ENCODE measurements around the gene ZNF48. TPM values are rescaled to one million over a fixed set of nuclear protein-coding genes. Genes with fewer than 3 reads are reported as not detected.

ZNF48 gene
- total and polyA plus RNA-seq, 2 donors: 6.7 to 10.2 TPM

DNA sequence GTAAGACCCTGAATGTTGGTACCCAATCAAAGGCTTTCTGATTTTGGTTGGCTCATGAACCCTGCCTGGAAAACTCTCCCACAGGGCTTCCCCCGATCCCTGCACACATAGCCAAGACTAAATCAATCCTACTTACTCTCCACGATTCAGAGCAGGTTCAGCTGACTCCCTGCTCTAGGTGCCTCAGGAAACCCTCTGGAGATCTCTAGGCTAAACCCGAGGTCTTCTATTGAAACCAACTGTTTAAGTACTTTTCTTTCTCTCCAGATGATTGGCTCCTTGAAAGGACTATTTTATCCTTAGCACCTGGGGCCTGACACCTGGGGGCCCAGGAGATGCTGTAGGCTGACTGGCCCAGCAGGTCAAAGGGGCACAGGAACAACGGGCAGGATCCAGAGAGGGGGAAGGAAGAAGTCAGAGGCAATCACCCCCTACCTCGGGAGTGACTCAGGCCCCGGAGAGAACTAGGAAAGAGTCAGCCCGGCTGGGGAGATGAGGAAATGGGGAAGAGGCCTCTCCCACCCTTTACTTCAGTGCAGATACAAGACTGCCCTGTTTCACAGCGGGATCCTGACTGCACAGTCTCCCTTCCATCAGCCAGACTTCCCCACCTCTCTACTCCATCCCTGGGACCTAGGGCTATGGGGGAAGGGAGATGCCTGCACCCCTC is 27.0 kb upstream of the ZNF48 start:
- H3K27ac ChIP-seq (ENCODE audit: low read depth): no peak overlapping the region
- no peaks in the 10 kb centered on the region for H3K4me1 ChIP-seq (ENCODE audit: insufficient read depth)
- H3K36me3 ChIP-seq (ENCODE audit: insufficient read depth): no peaks in the 10 kb centered on the region
- WGBS: 3% methylated on average over 8 of the region's 8 CpGs
- DNase-seq (ENCODE audit: extremely low spot score): no peak
- peak overlapping the region; percentile 94 for H3K4me3 ChIP-seq (ENCODE audit: low read depth, low read length)

- WGBS: 6% methylated on average over 4 of the region's 4 CpGs
- peak overlapping the region; percentile 94 for H3K4me3 ChIP-seq (ENCODE audit: low read depth, low read length)
- no peaks in the 10 kb centered on the region for H3K4me1 ChIP-seq (ENCODE audit: insufficient read depth)
- no peaks in the 10 kb centered on the region for H3K36me3 ChIP-seq (ENCODE audit: insufficient read depth)
- DNase-seq (ENCODE audit: extremely low spot score): no peak
- no peak overlapping the region for H3K27ac ChIP-seq (ENCODE audit: low read depth)
These were observed 26.5 kb upstream of the ZNF48 start for GRCh38 chr16:30368792-30369090.

DNA sequence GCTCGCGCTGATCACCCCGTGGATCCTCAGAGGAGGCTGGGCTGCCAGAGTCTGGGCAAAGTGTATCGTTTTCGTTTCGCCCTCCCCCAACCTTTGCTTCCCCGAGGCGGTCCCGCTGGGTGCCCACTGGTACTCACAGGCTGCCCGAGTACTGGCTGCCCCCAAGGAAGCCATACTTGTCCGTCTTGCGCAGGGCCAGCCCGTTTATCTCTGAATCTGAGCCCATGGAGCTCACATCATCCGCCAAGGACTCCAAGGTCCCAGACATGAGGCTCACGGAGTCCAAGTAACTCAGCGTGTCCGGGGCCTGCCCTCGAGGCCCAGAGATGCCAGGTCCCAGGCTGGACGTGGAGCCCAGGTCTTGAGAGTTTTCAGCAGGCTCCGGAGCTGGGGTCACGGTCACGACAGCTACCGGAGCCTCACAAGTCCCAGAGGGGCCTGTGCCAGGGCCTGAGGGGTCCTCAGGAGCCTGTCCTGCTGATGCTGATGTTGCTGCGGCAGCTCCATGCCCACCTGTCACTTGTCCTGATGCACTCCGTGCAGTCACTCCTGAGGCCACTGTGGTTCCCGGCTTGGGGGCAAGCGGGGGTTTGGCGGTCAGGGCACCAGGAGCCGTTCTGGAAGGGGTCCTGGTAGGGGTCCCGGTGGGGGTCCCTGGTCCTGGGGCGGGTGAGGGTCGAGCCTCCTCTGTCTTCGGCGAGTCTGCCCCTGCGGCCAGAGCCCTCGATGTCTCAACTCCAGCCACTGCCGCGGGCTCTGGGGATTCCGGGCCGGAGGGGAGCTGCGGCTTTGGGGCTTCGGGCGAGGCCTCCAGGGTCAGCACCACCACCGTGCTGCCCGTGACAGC is 25.9 kb upstream of the ZNF48 start:
- no peak overlapping the region for H3K27ac ChIP-seq (ENCODE audit: low read depth)
- H3K4me3 ChIP-seq (ENCODE audit: low read depth, low read length): peak overlapping the region; percentile 94
- H3K4me1 ChIP-seq (ENCODE audit: insufficient read depth): no peaks in the 10 kb centered on the region
- DNase-seq (ENCODE audit: extremely low spot score): no peak
- WGBS: under 1% methylated on average over 45 of the region's 45 CpGs
- H3K36me3 ChIP-seq (ENCODE audit: insufficient read depth): no peaks in the 10 kb centered on the region

GRCh38 chr16:30369938-30370455 is 25.2 kb upstream of the ZNF48 start:
- H3K36me3 ChIP-seq (ENCODE audit: insufficient read depth): no peaks in the 10 kb centered on the region
- DNase-seq (ENCODE audit: extremely low spot score): no peak
- H3K4me3 ChIP-seq (ENCODE audit: low read depth, low read length): peak overlapping the region; percentile 94
- H3K4me1 ChIP-seq (ENCODE audit: insufficient read depth): no peaks in the 10 kb centered on the region
- H3K27ac ChIP-seq (ENCODE audit: low read depth): peak overlapping the region; percentile 61
- 1% methylated on average over 74 of the region's 76 CpGs for WGBS

GRCh38 chr16:30370456-30371247 is 24.6 kb upstream of the ZNF48 start, which contains the start of gene TBC1D10B:
Gene TBC1D10B (minus strand): TSS chr16:30370494. CDS start chr16:30370183, 311 bp downstream.
- peak; percentile 100 for DNase-seq (ENCODE audit: extremely low spot score)
- Histone ChIP-seq H3K36me3 (ENCODE audit: insufficient read depth) (no peaks in the 10 kb centered on the region), H3K4me3 (ENCODE audit: low read depth, low read length) (peak within 1 kb of the TSS; percentile 94), H3K27ac (ENCODE audit: low read depth) (peak within 1 kb of the TSS; percentile 66), H3K4me1 (ENCODE audit: insufficient read depth) (no peaks in the 10 kb centered on the region)
- under 1% methylated on average over 40 of the region's 40 CpGs for WGBS

GRCh38 chr16:30371248-30371816 is 23.9 kb upstream of the ZNF48 start:
- DNase-seq (ENCODE audit: extremely low spot score): no peak
- Histone ChIP-seq H3K36me3 (ENCODE audit: insufficient read depth) (no peaks in the 10 kb centered on the region), H3K4me1 (ENCODE audit: insufficient read depth) (no peaks in the 10 kb centered on the region), H3K4me3 (ENCODE audit: low read depth, low read length) (no peak overlapping the region), H3K27ac (ENCODE audit: low read depth) (peak overlapping the region; percentile 66)
- 19% methylated on average over 11 of the region's 11 CpGs for WGBS

DNA sequence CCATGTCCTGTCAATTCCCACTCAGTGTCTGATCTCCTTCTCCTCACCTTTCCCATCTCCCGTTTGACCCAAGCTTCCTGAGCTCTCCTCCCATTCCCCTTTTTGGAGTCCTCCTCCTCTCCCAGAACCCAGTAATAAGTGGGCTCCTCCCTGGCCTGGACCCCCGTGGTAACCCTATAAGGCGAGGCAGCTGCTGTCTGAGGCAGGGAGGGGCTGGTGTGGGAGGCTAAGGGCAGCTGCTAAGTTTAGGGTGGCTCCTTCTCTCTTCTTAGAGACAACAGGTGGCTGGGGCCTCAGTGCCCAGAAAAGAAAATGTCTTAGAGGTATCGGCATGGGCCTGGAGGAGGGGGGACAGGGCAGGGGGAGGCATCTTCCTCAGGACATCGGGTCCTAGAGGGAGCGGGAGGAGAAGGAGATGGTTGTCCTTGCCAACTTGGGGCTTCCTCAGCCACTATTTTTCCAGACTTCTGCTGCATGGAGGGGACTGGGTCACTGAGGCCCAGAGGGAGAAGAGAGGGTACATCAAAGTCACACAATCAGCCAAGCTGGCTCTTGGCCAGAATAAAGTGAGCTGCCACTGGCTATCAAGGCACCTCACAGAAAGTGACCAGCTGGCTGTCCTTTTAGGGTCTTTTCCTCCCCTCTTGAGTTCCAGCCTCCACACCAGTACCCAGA is 23.0 kb upstream of the ZNF48 start:
- no peaks in the 10 kb centered on the region for H3K36me3 ChIP-seq (ENCODE audit: insufficient read depth)
- H3K27ac ChIP-seq (ENCODE audit: low read depth): no peak overlapping the region

DNA sequence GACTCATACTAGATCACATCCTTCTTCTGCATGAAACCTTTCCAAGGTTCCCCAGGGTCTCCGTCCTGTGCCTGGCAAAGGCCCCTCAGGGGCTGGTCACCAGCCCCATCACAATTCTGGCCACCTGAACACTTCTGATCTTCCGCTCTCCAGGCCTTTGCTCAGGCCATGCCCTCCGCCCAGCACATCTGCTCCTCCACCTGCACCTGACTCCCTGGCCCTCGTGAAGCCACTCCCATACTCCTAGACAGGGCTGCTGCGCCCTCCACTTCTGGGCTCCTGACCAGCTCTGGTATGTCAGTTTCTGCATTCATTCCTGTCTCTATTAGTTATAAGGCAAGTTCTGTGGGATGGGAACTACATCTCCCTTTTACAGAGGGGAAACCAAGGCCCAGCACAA is 22.5 kb upstream of the ZNF48 start:
- DNase-seq (ENCODE audit: extremely low spot score): no peak
- Histone ChIP-seq H3K27ac (ENCODE audit: low read depth) (no peak overlapping the region), H3K36me3 (ENCODE audit: insufficient read depth) (no peaks in the 10 kb centered on the region), H3K4me3 (ENCODE audit: low read depth, low read length) (no peak overlapping the region), H3K4me1 (ENCODE audit: insufficient read depth) (no peaks in the 10 kb centered on the region)
- 93% methylated on average over 5 of the region's 5 CpGs for WGBS

More for the DNA sequence above, 23.0 kb upstream of the ZNF48 start:
- no peaks in the 10 kb centered on the region for H3K4me1 ChIP-seq (ENCODE audit: insufficient read depth)
- H3K4me3 ChIP-seq (ENCODE audit: low read depth, low read length): no peak overlapping the region
- DNase-seq (ENCODE audit: extremely low spot score): no peak
- 73% methylated on average over 6 of the region's 6 CpGs for WGBS

- no peak within 1 kb of the TSS for H3K4me3 ChIP-seq (ENCODE audit: low read depth, low read length)
- 86% methylated on average over 6 of the region's 6 CpGs for WGBS
- DNase-seq (ENCODE audit: extremely low spot score): no peak
- H3K4me1 ChIP-seq (ENCODE audit: insufficient read depth): peaks cover 2% of the 10 kb centered on the region
- H3K36me3 ChIP-seq (ENCODE audit: insufficient read depth): no peaks in the 10 kb centered on the region
- H3K27ac ChIP-seq (ENCODE audit: low read depth): no peak within 1 kb of the TSS
These were observed 20.7 kb upstream of the ZNF48 start, which contains the start of gene MYL11 for GRCh38 chr16:30374538-30374937. Gene MYL11 (plus strand): TSS chr16:30374802. CDS start chr16:30374858, 56 bp downstream.

GRCh38 chr16:30375864-30376263 is 19.4 kb upstream of the ZNF48 start:
- 91% methylated on average over 8 of the region's 8 CpGs for WGBS
- Histone ChIP-seq H3K4me3 (ENCODE audit: low read depth, low read length) (no peak overlapping the region), H3K4me1 (ENCODE audit: insufficient read depth) (peaks cover 2% of the 10 kb centered on the region), H3K27ac (ENCODE audit: low read depth) (no peak overlapping the region), H3K36me3 (ENCODE audit: insufficient read depth) (no peaks in the 10 kb centered on the region)
- DNase-seq (ENCODE audit: extremely low spot score): no peak

DNA sequence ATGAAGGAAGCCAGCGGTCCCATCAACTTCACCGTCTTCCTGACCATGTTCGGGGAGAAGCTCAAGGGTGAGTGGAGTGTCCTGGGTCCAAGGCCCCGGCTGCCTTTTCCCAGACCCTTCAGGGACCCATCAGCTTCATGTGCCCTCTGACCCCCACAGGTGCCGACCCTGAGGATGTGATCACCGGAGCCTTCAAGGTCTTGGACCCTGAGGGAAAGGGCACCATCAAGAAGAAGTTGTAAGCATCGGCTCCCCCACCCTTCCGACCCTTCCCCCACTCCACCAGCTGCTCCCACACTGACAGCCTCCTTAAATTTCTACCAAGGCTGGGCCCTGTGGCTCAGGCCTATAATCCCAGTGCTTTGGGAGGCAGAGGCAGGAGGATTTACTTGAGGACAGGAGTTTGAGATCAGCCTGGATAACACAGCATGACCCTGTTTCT is 18.7 kb upstream of the ZNF48 start:
- Histone ChIP-seq H3K4me1 (ENCODE audit: insufficient read depth) (peaks cover 2% of the 10 kb centered on the region), H3K36me3 (ENCODE audit: insufficient read depth) (no peaks in the 10 kb centered on the region), H3K4me3 (ENCODE audit: low read depth, low read length) (no peak overlapping the region), H3K27ac (ENCODE audit: low read depth) (no peak overlapping the region)
- WGBS: 95% methylated on average over 8 of the region's 8 CpGs
- DNase-seq (ENCODE audit: extremely low spot score): no peak

GRCh38 chr16:30377050-30377811 is 18.0 kb upstream of the ZNF48 start:
- H3K4me1 ChIP-seq (ENCODE audit: insufficient read depth): peaks cover 2% of the 10 kb centered on the region
- DNase-seq (ENCODE audit: extremely low spot score): no peak
- H3K36me3 ChIP-seq (ENCODE audit: insufficient read depth): no peaks in the 10 kb centered on the region
- H3K4me3 ChIP-seq (ENCODE audit: low read depth, low read length): peak overlapping the region; percentile 51
- WGBS: 37% methylated on average over 29 of the region's 29 CpGs
- peak overlapping the region; percentile 99 for H3K27ac ChIP-seq (ENCODE audit: low read depth)
